ENCODE measurements around the gene SFRP5.

SFRP5 gene

GRCh38 chr10:97766106-97766810 lies 5.5 kb downstream of the SFRP5 start:
- H3K4me3 ChIP-seq, result no peak overlapping the region
- no peaks in the 10 kb centered on the region for H3K9me3 ChIP-seq
- intact Hi-C loops (cut with DNase I; ENCODE audit: low total_unique reads), result no loop called here
- peaks cover 0 to 6% (median 5%) of the 10 kb centered on the region in 4 donors for H3K4me1 ChIP-seq
- peaks cover 0 to 20% of the 10 kb centered on the region in 2 donors for H3K27me3 ChIP-seq
- no peak for TF ChIP-seq CTCF (IDR thresholded peaks at IDR 0.05)
- H3K27ac ChIP-seq, result no peak overlapping the region
- H3K36me3 ChIP-seq, result peaks cover 0 to 19% (median 11%) of the 10 kb centered on the region in 3 donors
- no peak for DNase-seq

- Histone ChIP-seq H3K4me1 (no peaks in the 10 kb centered on the region), H3K27ac (no peak overlapping the region), H3K9me3 (no peaks in the 10 kb centered on the region), H3K27me3 (peaks cover 0 to 9% of the 10 kb centered on the region in 2 donors), H3K4me3 (no peak overlapping the region), H3K36me3 (peaks cover 0 to 29% (median 20%) of the 10 kb centered on the region in 3 donors)
- intact Hi-C loops (cut with DNase I; ENCODE audit: low total_unique reads), result no loop called here
- no peak for DNase-seq
- TF ChIP-seq CTCF (IDR thresholded peaks at IDR 0.05), result no peak
Observed at GRCh38 chr10:97765201-97765600, 6.6 kb downstream of the SFRP5 start.

DNA sequence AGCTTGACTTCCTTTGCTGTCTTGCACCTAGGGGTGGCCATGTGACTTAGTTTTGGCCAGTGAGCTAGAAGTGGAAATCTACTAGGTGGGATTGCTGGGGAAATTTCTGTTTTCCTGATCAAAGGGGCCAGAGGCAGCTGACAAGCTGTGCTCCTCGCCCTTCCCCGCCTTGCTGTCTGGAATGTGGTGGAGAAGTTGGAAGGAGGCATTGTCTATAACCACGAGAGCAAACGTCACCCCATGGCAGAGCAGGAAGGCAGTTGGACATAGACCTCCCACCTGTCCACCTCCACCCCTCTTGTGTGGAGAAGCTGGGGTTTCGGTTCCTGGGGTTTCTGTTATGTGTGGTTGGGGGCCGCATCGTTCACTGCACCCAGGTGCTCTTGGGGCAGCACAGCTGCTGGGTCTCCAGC lies 7.3 kb downstream of the SFRP5 start:
- Histone ChIP-seq H3K27me3 (peaks cover 0 to 3% of the 10 kb centered on the region in 2 donors), H3K36me3 (peaks cover 3 to 36% (median 27%) of the 10 kb centered on the region in 3 donors), H3K4me1 (no peaks in the 10 kb centered on the region), H3K4me3 (no peak overlapping the region), H3K9me3 (no peaks in the 10 kb centered on the region), H3K27ac (no peak overlapping the region)
- intact Hi-C loops (cut with DNase I; ENCODE audit: low total_unique reads), result no loop called here
- TF ChIP-seq CTCF (IDR thresholded peaks at IDR 0.05), result no peak
- no peak for DNase-seq

GRCh38 chr10:97763947-97764346 lies 7.9 kb downstream of the SFRP5 start:
- intact Hi-C loops (cut with DNase I; ENCODE audit: low total_unique reads), result no loop called here
- no peaks in the 10 kb centered on the region for H3K4me1 ChIP-seq
- TF ChIP-seq CTCF (IDR thresholded peaks at IDR 0.05), result no peak

DNA sequence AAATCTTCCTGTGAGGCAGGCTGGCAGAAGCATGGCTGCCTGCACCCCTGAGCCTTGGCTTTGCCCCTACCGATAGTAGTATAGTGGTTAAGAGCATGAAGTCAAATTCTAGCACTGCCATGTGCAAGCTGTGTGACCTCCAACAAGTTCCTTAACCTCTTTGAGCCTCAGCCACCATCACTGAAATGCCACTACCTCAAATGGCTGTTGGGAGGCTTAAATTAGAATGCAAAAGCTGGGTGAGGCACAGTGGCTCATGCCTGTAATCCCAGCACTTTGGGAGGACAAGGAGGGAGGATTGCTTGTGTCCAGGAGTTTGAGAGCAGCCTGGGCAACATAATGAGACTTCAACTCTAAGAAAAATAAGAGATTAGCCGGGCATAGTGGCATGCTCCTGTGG lies 8.4 kb downstream of the SFRP5 start:
- intact Hi-C loops (cut with DNase I; ENCODE audit: low total_unique reads), result no loop called here
- DNase-seq, result no peak
- H3K27ac ChIP-seq, result no peak overlapping the region
- H3K9me3 ChIP-seq, result no peaks in the 10 kb centered on the region
- no peak overlapping the region for H3K4me3 ChIP-seq
- H3K4me1 ChIP-seq, result no peaks in the 10 kb centered on the region
- no peaks in the 10 kb centered on the region for H3K27me3 ChIP-seq
- no peak for TF ChIP-seq CTCF (IDR thresholded peaks at IDR 0.05)
- peaks cover 7 to 46% (median 38%) of the 10 kb centered on the region in 3 donors for H3K36me3 ChIP-seq

More at GRCh38 chr10:97763947-97764346, 7.9 kb downstream of the SFRP5 start:
- H3K27ac ChIP-seq, result no peak overlapping the region
- H3K4me3 ChIP-seq, result no peak overlapping the region
- no peak for DNase-seq
- peaks cover 7 to 42% (median 33%) of the 10 kb centered on the region in 3 donors for H3K36me3 ChIP-seq
- H3K9me3 ChIP-seq, result no peaks in the 10 kb centered on the region
- no peaks in the 10 kb centered on the region for H3K27me3 ChIP-seq
